Retinal pigment epithelial cell (primary cell): Measurements from ENCODE around the gene TADA3.
A peak's percentile ranks its signal among the peaks of the same experiment; 100 is the strongest.
"Not testable (repeated sequence)": the region's sequence is repeated elsewhere in the genome, so short reads cannot be mapped to it uniquely, and the experiment has no call there.

Experiments used
- DNase-seq: peaks from one replicate; pipeline ENCODE4 v3.0.0-alpha.2; 2010; ENCODE audit warnings: low read depth
- H3K4me3 ChIP-seq: 2 replicates; pipeline ENCODE4 v1.5.1; 2011; ENCODE audit warnings: mild to moderate bottlenecking, low read length, control low read depth, moderate library complexity
- TF ChIP-seq, protein P1 (sequence below): conservative IDR thresholded peaks from 2 replicates; pipeline ENCODE4 v1.5.1; 2011; ENCODE audit warnings: low read depth, low read length, control low read depth, inconsistent platforms

The TADA3 gene

DNA sequence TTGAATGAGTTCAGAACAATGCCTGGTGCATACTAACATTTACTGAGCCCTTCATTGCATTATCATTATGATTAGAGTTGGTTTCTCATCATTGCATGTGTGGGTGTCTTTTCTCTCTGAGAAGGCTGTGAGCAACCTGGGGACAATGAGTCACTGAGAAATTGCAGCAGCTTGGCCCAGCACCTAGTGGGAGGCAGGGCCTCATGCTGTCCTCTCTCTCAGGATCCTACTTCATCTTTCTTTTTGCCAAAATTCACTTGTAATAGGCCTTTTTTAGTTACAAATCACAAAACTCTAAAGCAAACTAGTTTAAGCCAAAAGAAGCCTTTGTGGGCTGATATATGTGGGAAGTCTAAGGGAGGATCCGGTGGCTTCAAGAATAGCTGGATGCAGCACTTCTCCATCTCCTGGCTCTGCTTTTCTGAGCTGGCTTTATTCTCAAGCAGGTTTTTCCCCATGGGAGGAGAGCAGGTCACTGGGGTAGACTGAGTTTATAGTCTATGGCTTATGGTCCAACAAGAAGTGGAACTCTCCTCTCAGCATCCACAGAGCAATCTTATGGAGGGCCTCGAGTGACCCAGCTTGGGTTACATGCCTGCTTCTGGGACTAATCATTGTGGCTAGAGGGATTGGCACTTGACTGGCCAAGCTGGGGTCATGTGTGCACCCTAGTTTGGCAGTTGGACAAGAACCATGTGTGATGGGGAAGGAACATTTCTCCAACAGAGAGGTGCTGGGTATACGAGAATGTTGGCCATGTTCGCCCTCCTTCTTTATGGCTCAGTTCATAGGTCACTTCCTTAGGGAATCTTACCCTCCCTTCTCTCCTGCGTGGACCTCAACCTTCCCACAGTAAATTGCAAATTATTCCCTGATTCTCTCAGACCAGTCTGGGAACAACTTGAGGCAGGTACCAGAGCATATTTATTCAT lies 13.9 kb downstream of the TADA3 start:
- H3K4me3 ChIP-seq, result no peak overlapping the region
- TF ChIP-seq, protein P1, sequence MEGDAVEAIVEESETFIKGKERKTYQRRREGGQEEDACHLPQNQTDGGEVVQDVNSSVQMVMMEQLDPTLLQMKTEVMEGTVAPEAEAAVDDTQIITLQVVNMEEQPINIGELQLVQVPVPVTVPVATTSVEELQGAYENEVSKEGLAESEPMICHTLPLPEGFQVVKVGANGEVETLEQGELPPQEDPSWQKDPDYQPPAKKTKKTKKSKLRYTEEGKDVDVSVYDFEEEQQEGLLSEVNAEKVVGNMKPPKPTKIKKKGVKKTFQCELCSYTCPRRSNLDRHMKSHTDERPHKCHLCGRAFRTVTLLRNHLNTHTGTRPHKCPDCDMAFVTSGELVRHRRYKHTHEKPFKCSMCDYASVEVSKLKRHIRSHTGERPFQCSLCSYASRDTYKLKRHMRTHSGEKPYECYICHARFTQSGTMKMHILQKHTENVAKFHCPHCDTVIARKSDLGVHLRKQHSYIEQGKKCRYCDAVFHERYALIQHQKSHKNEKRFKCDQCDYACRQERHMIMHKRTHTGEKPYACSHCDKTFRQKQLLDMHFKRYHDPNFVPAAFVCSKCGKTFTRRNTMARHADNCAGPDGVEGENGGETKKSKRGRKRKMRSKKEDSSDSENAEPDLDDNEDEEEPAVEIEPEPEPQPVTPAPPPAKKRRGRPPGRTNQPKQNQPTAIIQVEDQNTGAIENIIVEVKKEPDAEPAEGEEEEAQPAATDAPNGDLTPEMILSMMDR, result no peak
- no peak for DNase-seq

DNA sequence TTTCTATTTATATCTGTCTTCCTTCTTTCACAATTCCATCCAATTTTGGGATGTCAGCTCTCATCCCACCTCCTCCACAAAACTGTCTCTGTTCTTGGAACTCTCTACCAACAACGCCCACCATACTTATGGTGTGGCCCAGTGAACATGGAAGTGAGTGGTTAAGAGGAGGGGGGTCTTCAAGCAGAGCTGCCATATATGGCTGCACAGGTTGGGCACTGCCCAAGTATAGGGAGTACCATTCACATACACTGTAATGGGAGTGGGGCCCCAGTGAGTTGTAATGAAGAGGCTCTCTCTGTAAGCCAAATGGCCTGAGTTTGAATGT lies 14.6 kb downstream of the TADA3 start:
- DNase-seq, result no peak
- H3K4me3 ChIP-seq, result no peak overlapping the region

DNA sequence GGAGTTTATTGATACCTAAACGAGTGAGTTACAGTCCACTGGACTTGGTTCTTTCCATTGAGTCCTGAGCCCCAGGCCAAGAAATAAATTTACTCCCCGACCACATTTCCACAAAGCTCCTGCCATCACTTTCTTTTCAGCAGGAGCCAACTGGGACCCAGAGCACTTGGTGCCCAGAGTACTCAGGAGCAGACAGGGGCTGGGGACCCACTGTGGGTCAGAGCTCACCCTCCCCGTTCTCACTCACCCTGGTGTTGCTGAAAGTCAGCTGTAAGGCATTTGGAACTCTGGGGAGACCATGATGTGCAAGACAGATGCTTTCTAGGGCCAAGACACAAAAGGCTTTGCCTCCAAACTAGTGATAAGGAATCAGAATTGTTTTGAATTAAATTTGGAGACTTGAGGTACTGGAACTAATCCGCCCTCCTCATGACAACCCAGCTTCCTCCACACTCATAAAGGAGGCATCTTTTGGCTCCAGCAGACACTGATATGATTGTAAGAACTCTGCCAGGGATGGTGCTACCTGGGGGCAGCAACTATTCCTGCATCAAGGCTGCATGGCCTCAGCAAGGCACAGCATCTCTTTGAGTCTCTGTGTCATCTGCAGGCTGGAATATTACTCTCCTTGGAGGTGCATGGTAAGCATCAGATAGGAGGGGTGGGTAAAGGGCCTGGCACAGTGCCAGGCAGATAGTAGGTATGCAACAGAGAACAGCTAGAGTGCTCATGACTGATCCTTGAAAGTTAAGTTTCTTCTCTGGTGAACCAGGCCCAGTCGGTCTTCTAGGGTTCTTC lies 15.2 kb downstream of the TADA3 start:
- TF ChIP-seq, protein P1, result no peak
- no peak for DNase-seq
- H3K4me3 ChIP-seq, result no peak overlapping the region

More for the DNA sequence above, 14.6 kb downstream of the TADA3 start:
- TF ChIP-seq, protein P1, result no peak

DNA sequence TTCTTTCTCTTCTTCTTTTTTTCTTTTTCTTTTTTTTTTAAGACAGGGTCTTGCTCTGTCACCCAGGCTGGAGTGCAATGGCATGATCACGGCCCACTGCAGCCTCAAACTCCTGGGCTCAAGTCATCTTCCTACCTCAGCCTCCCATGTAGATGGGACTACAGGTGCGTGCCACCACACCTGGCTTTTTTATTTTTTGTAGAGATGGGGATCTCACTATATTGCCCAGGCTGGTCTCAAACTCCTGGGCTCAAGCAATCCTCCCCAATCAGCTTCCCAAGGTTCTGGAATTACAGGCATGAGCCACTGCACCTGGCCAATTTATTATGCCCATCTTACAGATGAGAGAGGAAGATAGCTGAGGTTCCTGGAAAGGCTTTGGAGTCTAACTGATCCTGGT lies 21.3 kb downstream of the TADA3 start:
- H3K4me3 ChIP-seq, DNase-seq: not testable (repeated sequence)

DNA sequence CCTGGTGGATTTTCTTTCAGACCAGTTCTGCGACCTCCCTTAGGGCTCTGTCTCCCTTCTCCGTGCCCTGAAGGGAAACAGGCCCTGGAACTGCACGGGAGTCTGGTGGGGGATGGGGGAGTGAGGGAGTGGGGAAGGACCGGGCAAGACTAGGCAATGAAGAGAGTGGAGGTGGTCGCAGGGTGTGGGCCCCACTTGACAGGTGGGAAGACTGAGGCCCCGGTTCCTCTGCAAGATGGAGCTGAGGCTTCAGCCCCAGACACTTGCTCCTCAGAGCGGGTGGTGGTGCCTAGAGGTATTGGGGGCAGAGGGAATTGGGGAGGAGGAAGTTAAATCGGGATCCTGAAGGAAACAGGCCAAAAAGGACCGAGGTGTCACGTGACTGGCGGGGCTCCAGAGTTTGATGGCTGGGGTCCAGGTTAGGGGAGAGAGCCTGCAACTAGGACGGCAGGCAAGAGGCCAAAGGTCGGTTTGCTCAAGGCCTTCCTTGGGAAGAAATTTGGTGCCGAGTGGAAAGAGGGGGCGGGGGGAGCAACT lies 21.9 kb downstream of the TADA3 start:
- TF ChIP-seq, protein P1, result no peak
- no peak for DNase-seq
- H3K4me3 ChIP-seq, result peak overlapping the region; percentile 61

DNA sequence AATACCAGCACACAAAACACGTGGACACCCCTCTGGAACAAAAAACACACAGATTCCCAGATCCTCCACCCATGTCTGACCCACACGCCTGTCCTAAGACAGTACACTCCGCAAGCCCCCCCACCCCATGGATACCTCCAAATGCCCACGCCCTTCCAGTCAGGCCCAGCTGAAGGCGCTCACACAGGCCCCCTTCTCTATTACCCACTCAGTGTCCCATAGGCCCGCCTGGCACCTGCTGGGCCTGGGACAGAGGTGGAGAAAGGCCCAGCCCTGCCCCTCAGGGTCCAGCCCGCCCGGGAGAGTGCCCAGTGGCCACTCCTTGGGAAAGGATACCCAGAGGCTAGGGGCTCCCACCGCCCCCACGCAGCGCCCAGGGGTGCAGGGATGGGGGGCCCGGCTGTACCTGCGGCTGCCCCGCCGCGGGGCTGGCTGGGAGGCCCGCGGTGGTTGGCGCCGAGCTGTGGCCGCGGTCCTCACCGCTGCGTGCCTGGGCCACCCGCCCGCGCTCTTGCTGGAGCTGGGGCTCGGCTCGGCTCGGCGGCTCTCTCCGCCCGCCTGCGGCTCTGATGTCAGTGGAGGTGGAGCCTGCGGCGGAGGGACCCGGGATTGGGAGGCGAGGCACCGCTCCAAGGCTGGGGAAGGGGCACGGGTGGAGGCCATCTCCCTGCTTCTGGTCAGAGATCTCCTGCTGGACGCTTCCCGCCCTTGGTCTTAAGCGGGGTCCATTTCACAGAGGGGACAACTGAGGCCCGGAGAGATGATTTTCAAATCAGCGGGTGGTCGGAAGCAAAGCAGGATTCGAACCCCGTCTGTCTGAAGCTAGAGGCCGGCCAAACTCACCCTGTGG lies 22.6 kb downstream of the TADA3 start, which contains the start of gene CAMK1:
Gene CAMK1, minus strand, starts transcription at position 522 of the 850 bp plus-strand sequence. CDS start 2,198 bp downstream, outside the sequence.
- peak within 1 kb of the TSS; percentile 61 for H3K4me3 ChIP-seq
- DNase-seq, result no peak

More for the DNA sequence above, 22.6 kb downstream of the TADA3 start, which contains the start of gene CAMK1:
- TF ChIP-seq, protein P1, result no peak
